Measurements from ENCODE around the gene DNASE1L2. TPM values are rescaled to one million over a fixed set of nuclear protein-coding genes. Genes with fewer than 3 reads are reported as not detected.

Gene DNASE1L2
- total RNA-seq, 4 donors from 2014 or later: 17.0 to 72.6 (median 42.8) TPM

DNA sequence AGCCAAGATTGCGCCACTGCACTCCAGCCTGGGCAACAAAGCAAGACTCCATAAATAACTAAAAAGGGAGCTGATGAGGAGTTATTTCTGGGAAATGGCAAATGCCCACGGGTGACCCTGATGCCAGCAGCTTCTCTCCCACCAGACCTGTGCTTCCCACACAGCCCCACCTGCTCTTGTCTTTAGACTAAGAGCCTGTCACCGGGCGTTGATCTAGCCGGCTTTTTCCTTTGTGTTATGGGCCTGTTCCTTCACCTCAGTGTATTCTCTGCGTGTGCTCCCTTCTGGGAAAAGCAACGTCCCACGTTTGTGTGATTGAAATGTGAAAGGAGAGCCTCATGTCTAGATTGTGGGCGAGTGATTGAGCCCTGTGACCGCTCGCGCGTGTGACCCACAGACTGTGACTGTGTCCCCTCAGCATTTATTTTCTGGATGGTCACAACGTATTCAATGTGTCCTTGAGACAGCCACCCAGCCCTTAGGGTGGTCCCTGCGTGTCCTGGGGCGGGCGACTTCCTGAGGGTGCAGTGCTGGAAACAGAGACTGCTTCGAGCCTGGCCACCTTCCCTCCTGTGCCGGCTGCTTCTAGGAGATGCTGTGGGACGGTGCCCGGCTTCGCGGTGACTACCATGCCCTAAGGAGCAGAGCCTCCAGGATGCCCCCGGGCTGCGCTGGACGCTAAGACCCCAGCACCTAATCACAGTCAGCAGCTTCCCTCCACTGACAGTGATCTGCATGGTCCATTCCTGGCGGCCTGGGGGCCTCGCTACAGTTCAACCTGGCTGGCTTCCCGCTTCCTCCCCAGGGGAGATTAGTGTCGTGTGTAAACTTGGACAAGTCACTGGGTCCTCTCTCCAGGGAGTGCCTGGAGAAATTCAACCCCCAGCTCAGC is 39.5 kb downstream of the DNASE1L2 start:
- no peak overlapping the region for H3K4me3 ChIP-seq
- WGBS: 87% methylated on average over 20 of the region's 30 CpGs
- no peak for DNase-seq (ENCODE audit: low spot score in 2 of 2)
- H3K36me3 ChIP-seq: peaks cover 11% of the 10 kb centered on the region
- H3K27ac ChIP-seq: no peak overlapping the region
- H3K9me3 ChIP-seq: no peaks in the 10 kb centered on the region
- H3K4me1 ChIP-seq: peaks cover 8% of the 10 kb centered on the region
- TF ChIP-seq EP300 (IDR thresholded peaks at IDR 0.05): no peak
- TF ChIP-seq POLR2AphosphoS5 (IDR thresholded peaks at IDR 0.05): no peak
- no peak for TF ChIP-seq POLR2A (IDR thresholded peaks at IDR 0.05)
- TF ChIP-seq, protein P1, sequence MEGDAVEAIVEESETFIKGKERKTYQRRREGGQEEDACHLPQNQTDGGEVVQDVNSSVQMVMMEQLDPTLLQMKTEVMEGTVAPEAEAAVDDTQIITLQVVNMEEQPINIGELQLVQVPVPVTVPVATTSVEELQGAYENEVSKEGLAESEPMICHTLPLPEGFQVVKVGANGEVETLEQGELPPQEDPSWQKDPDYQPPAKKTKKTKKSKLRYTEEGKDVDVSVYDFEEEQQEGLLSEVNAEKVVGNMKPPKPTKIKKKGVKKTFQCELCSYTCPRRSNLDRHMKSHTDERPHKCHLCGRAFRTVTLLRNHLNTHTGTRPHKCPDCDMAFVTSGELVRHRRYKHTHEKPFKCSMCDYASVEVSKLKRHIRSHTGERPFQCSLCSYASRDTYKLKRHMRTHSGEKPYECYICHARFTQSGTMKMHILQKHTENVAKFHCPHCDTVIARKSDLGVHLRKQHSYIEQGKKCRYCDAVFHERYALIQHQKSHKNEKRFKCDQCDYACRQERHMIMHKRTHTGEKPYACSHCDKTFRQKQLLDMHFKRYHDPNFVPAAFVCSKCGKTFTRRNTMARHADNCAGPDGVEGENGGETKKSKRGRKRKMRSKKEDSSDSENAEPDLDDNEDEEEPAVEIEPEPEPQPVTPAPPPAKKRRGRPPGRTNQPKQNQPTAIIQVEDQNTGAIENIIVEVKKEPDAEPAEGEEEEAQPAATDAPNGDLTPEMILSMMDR (IDR thresholded peaks at IDR 0.05): no peak
- no peaks in the 10 kb centered on the region for H3K27me3 ChIP-seq

DNA sequence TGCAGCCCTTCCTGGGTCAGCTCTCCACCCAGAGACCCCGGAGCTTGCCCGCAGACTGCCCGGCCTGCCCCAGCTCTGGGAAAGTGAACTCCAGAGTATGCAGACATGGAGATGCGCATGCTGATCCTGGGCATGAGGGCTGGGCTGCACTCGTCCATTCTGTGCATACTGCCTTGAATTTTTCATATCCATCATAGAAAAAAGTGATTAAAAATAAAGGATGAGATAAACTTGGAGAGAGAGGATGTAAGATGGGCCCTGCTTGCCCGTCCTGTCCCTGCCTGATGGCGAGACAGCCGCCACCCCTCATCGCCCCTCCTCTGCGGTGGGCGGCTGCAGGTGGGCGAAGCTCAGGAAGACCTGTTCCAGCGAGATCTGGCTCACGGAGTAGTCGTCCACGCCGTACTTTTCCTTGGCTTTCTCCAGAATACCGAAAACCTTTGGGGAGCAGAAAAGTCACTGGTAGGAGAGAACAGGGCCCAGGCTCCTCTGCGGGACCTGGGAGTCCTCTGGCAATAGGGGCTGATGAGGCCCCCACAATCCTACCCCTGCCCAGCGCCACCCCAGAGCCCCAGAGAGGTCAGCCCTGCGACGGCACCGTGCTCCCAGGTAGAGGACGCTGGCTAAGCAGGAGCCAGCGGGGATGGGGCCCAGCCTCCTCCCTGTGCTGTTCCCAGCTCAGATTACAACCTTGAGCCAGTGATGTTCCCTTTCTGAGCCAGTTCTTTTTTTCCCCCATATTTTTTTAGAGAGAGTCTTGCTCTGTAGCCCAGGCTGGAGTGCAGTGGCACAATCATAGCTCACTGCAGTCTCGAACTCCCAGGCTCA is 40.3 kb downstream of the DNASE1L2 start:
- peaks cover 19% of the 10 kb centered on the region for H3K36me3 ChIP-seq
- H3K9me3 ChIP-seq: no peaks in the 10 kb centered on the region
- H3K27ac ChIP-seq: no peak overlapping the region
- H3K4me3 ChIP-seq: no peak overlapping the region
- no peak for DNase-seq (ENCODE audit: low spot score in 2 of 2)
- peaks cover 6% of the 10 kb centered on the region for H3K4me1 ChIP-seq
- no peak for TF ChIP-seq EP300 (IDR thresholded peaks at IDR 0.05)
- no peak for TF ChIP-seq POLR2A (IDR thresholded peaks at IDR 0.05)
- TF ChIP-seq, protein P1 (IDR thresholded peaks at IDR 0.05): no peak
- no peak for TF ChIP-seq POLR2AphosphoS5 (IDR thresholded peaks at IDR 0.05)
- H3K27me3 ChIP-seq: no peaks in the 10 kb centered on the region
- 83% methylated on average over 26 of the region's 26 CpGs for WGBS

DNA sequence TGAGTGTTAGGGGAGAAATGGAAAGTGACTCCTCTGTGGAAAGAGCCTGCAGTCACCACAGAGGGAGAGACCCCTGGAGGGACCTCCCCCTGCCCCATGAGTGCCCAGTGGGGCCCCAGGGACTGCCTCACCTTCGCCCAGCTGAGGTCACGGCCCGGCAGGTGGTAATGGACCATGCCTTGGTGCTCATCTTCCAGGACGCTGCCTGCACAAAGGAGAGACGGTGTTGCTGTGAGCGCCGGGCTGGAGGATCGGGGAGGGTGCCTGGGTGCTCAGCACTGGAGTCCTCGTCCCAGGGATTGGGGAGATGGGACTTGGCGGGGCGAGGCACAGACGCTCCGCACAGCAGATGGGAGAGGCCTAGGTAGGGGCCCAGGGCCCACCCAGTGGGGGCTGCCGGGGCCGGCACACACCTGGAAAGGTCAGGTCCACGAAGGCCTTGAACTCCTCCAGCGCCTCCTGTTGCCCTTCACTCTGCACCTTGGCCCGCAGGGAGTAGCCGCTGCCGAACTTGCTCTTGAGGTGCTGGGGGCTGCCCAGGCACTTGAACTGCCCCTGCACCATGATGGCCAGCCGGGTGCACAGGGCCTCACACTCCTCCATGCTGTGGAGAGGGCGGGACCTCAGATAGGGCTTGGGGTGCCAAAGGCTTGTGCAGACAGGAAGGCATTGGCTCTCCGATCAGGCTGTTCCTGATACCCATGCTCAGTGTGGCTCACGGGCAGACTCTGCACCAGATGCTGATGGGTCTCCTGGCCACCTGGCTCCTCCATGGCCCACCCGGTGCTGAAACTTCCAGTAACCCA is 41.4 kb downstream of the DNASE1L2 start:
- Histone ChIP-seq H3K27ac (no peak overlapping the region), H3K4me1 (no peaks in the 10 kb centered on the region), H3K36me3 (peaks cover 19% of the 10 kb centered on the region), H3K4me3 (no peak overlapping the region), H3K27me3 (no peaks in the 10 kb centered on the region), H3K9me3 (no peaks in the 10 kb centered on the region)
- no peak for DNase-seq (ENCODE audit: low spot score in 2 of 2)
- WGBS: 93% methylated on average over 19 of the region's 25 CpGs
- TF ChIP-seq, protein P1 (IDR thresholded peaks at IDR 0.05): no peak
- TF ChIP-seq POLR2AphosphoS5 (IDR thresholded peaks at IDR 0.05): no peak
- TF ChIP-seq POLR2A (IDR thresholded peaks at IDR 0.05): no peak
- TF ChIP-seq EP300 (IDR thresholded peaks at IDR 0.05): no peak

DNA sequence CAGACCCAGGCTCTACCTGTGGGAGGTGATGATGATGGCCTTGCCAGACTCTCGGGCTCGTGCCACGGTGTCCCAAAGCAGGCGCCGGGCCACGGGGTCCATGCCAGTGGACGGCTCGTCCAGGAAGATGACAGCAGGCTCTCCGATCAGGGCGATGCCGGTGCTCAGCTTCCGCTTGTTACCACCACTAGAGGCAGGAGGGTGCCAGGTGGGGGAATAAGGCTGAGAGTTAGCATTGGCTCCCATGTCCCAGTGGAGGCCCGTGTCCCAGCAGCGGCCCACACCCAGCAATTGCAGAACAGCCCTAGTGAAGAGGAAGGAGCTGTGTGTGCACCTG is 42.0 kb downstream of the DNASE1L2 start:
- 60% methylated on average over 2 of the region's 14 CpGs for WGBS
- TF ChIP-seq, protein P1 (IDR thresholded peaks at IDR 0.05): no peak
- TF ChIP-seq POLR2AphosphoS5 (IDR thresholded peaks at IDR 0.05) (no peak), EP300 (IDR thresholded peaks at IDR 0.05) (no peak), POLR2A (IDR thresholded peaks at IDR 0.05) (no peak)
- Histone ChIP-seq H3K27ac (no peak overlapping the region), H3K36me3 (peaks cover 19% of the 10 kb centered on the region), H3K9me3 (no peaks in the 10 kb centered on the region), H3K4me1 (no peaks in the 10 kb centered on the region), H3K4me3 (no peak overlapping the region), H3K27me3 (no peaks in the 10 kb centered on the region)
- no peak for DNase-seq (ENCODE audit: low spot score in 2 of 2)

Data from suprapubic skin (tissue), 4 donors.